HEK293 (cell line): ENCODE results near the gene MYH14.

ENCODE experiments used
- CTCF ChIA-PET: fragments of 350-600 bp; formaldehyde crosslinking; extraction: SDS; loops from one replicate; lab custom pipeline; 2021; ENCODE audit warnings: antibody characterized with exemption; lab: Yijun Ruan, JAX
- POLR2A ChIA-PET: fragments of 300-600 bp; formaldehyde crosslinking; extraction: SDS; loops from one replicate; lab custom pipeline; 2020; ENCODE audit warnings: antibody characterized with exemption, inconsistent platforms; lab: Yijun Ruan, JAX
- H3K27ac ChIP-seq: fragments of 200-500 bp; sonication (Bioruptor generic); 2 replicates; pipeline ENCODE4 v1.5.1; 2014; ENCODE audit warnings: low read depth, low read length, control low read depth, inconsistent platforms; ENCODE audit errors: extremely low read depth
- H3K36me3 ChIP-seq, 2 experiments: fragments of 200-500 bp in 1 of 2; sonication (Bioruptor generic) in 1 of 2; 1 replicate in 1 of 2; 2 replicates in 1 of 2; pipeline ENCODE4 v1.5.1; 2014 to 2017; ENCODE audit warnings: inconsistent platforms in 2 of 2, low read length in 2 of 2; ENCODE audit not compliant: control insufficient read depth in 2 of 2, insufficient read depth in 1 of 2
- H3K4me1 ChIP-seq: fragments of 200-500 bp; sonication (Bioruptor generic); 2 replicates; pipeline ENCODE4 v1.5.1; 2014; ENCODE audit warnings: mild to moderate bottlenecking, low read length, inconsistent platforms; ENCODE audit not compliant: control insufficient read depth, insufficient read depth
- H3K4me3 ChIP-seq: 2 replicates; pipeline ENCODE4 v1.5.1; 2011; ENCODE audit warnings: low read depth, mild to moderate bottlenecking, control low read depth, low read length, moderate library complexity
- H3K9me3 ChIP-seq: fragments of 200-500 bp; sonication (Bioruptor generic); 2 replicates; pipeline ENCODE4 v1.5.1; 2014; ENCODE audit warnings: low read depth, low read length, inconsistent platforms; ENCODE audit not compliant: control insufficient read depth, insufficient read depth
- EGR2 ChIP-seq: fragments of 450-650 bp; formaldehyde crosslinking; IDR thresholded peaks from 2 replicates; pipeline ENCODE4 v1.5.1; 2016; ENCODE audit warnings: low read depth, missing biosample characterization, missing genetic modification characterization
- GLI2 ChIP-seq: fragments of 450-650 bp; formaldehyde crosslinking; IDR thresholded peaks from 2 replicates; pipeline ENCODE4; 2017; ENCODE audit warnings: missing biosample characterization, missing genetic modification characterization, low read depth, borderline replicate concordance
- KLF10 ChIP-seq: fragments of 450-650 bp; IDR thresholded peaks from 2 replicates; pipeline ENCODE4 v1.5.1; 2018; ENCODE audit warnings: missing biosample characterization, mild to moderate bottlenecking, missing genetic modification characterization
- KLF17 ChIP-seq: fragments of 450-650 bp; formaldehyde crosslinking; IDR thresholded peaks from 2 replicates; pipeline ENCODE4 v1.5.1; 2016; ENCODE audit warnings: missing biosample characterization, missing genetic modification characterization
- KLF8 ChIP-seq: fragments of 450-650 bp; formaldehyde crosslinking; IDR thresholded peaks from 2 replicates; pipeline ENCODE4 v1.5.1; 2016; ENCODE audit warnings: missing biosample characterization, missing genetic modification characterization
- OVOL3 ChIP-seq: fragments of 450-650 bp; formaldehyde crosslinking; IDR thresholded peaks from 2 replicates; pipeline ENCODE4 v1.5.1; 2016; ENCODE audit warnings: missing biosample characterization, missing genetic modification characterization
- PRDM1 ChIP-seq: fragments of 450-650 bp; formaldehyde crosslinking; IDR thresholded peaks from 2 replicates; pipeline ENCODE4; 2016; ENCODE audit warnings: missing biosample characterization, missing genetic modification characterization
- RBAK ChIP-seq: fragments of 450-650 bp; formaldehyde crosslinking; IDR thresholded peaks from 2 replicates; pipeline ENCODE4 v1.5.1; 2016; ENCODE audit warnings: missing biosample characterization, missing genetic modification characterization
- SCRT2 ChIP-seq: fragments of 450-650 bp; formaldehyde crosslinking; IDR thresholded peaks from 2 replicates; pipeline ENCODE4 v1.5.1; 2016; ENCODE audit warnings: missing biosample characterization, missing genetic modification characterization
- SP2 ChIP-seq: fragments of 450-650 bp; formaldehyde crosslinking; IDR thresholded peaks from 2 replicates; pipeline ENCODE4 v1.5.1; 2016; ENCODE audit warnings: missing biosample characterization, missing genetic modification characterization
- ZBTB1 ChIP-seq: fragments of 450-650 bp; formaldehyde crosslinking; IDR thresholded peaks from 2 replicates; pipeline ENCODE4 v1.5.1; 2016; ENCODE audit warnings: missing biosample characterization, missing genetic modification characterization
- ZBTB21 ChIP-seq: fragments of 450-650 bp; formaldehyde crosslinking; IDR thresholded peaks from 2 replicates; pipeline ENCODE4 v1.5.1; 2017; ENCODE audit warnings: missing biosample characterization, missing genetic modification characterization
- ZEB2 ChIP-seq: fragments of 450-650 bp; formaldehyde crosslinking; IDR thresholded peaks from 2 replicates; pipeline ENCODE4 v1.5.1; 2016; ENCODE audit warnings: missing biosample characterization, missing genetic modification characterization
- ZFHX2 ChIP-seq: fragments of 450-650 bp; formaldehyde crosslinking; conservative IDR thresholded peaks from 2 replicates; pipeline ENCODE4 v1.5.1; 2016; ENCODE audit warnings: missing biosample characterization, missing genetic modification characterization
- ZNF132 ChIP-seq: fragments of 450-650 bp; formaldehyde crosslinking; IDR thresholded peaks from 2 replicates; pipeline ENCODE4 v1.5.1; 2017; ENCODE audit warnings: missing biosample characterization, missing genetic modification characterization, borderline replicate concordance
- ZNF133 ChIP-seq: fragments of 450-650 bp; formaldehyde crosslinking; IDR thresholded peaks from 2 replicates; pipeline ENCODE4 v1.5.1; 2016; ENCODE audit warnings: missing biosample characterization, missing genetic modification characterization
- ZNF274 ChIP-seq, 2 experiments: fragments of 200-500 bp in 1 of 2; fragments of 450-650 bp in 1 of 2; sonication (Bioruptor generic) in 1 of 2; formaldehyde crosslinking in 1 of 2; IDR thresholded peaks; 2 replicates each; pipeline versions ENCODE4 v1.5.1 to v1.6.1; 2014 to 2016; ENCODE audit warnings: borderline replicate concordance in 1 of 2, inconsistent platforms in 1 of 2, low read length in 1 of 2, missing biosample characterization in 1 of 2, missing genetic modification characterization in 1 of 2
- ZNF37A ChIP-seq: fragments of 450-650 bp; IDR thresholded peaks from 2 replicates; pipeline ENCODE4 v1.5.1; 2018; ENCODE audit warnings: missing biosample characterization, missing genetic modification characterization
- ZNF473 ChIP-seq: fragments of 450-650 bp; formaldehyde crosslinking; IDR thresholded peaks from 2 replicates; pipeline ENCODE4 v1.5.1; 2017; ENCODE audit warnings: missing biosample characterization, missing genetic modification characterization
- ZNF501 ChIP-seq: fragments of 450-650 bp; formaldehyde crosslinking; IDR thresholded peaks from 2 replicates; pipeline ENCODE4 v1.5.1; 2016; ENCODE audit warnings: missing biosample characterization, missing genetic modification characterization
- ZNF518A ChIP-seq: fragments of 450-650 bp; formaldehyde crosslinking; conservative IDR thresholded peaks from 2 replicates; pipeline ENCODE4 v1.5.1; 2016; ENCODE audit warnings: low read depth, missing biosample characterization, missing genetic modification characterization
- ZNF645 ChIP-seq: fragments of 450-650 bp; formaldehyde crosslinking; IDR thresholded peaks from 2 replicates; pipeline ENCODE4; 2016; ENCODE audit warnings: missing biosample characterization, missing genetic modification characterization
- ZNF76 ChIP-seq: fragments of 450-650 bp; formaldehyde crosslinking; IDR thresholded peaks from 2 replicates; pipeline ENCODE4; 2016; ENCODE audit warnings: low read depth, missing biosample characterization, missing genetic modification characterization, borderline replicate concordance
- TF ChIP-seq, protein P1 (sequence below): fragments of 450-650 bp; formaldehyde crosslinking; IDR thresholded peaks from 2 replicates; pipeline ENCODE4 v1.5.1; 2017; ENCODE audit warnings: missing biosample characterization, missing genetic modification characterization
- TF ChIP-seq, protein P2 (sequence below): fragments of 450-650 bp; formaldehyde crosslinking; IDR thresholded peaks from 2 replicates; pipeline ENCODE4 v1.5.1; 2017; ENCODE audit warnings: missing biosample characterization, missing genetic modification characterization
- TF ChIP-seq, protein P3 (sequence below): fragments of 450-650 bp; formaldehyde crosslinking; IDR thresholded peaks from 2 replicates; pipeline ENCODE4 v1.5.1; 2016; ENCODE audit warnings: missing biosample characterization, missing genetic modification characterization

Gene MYH14

DNA sequence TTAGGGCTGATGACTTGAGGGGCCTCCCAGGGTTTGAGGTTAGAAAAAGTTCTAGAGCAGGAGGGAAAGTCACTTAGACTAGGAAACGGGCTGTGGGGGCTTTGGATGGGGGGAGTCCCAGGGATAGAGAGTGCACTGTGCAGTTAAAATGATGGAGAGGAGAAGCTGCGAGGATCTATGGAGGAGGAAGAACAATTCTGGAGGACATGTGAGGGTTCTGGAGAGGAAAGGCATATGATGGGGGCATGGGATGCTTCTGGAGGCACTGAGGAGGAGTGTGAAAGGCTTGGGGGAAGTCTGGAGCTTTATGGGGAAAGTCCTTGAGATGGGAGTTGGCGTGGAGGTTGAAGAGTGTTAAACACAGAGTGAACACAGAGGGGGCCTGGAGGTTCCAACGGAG lies 123.6 kb downstream of the MYH14 start (continued):
- TF ChIP-seq ZNF645: no peak
- peak; percentile 17; the same call in 1 of the 2 replicates for TF ChIP-seq EGR2 (tag by site-specific recombination)
- TF ChIP-seq OVOL3: no peak
- TF ChIP-seq, protein P1, sequence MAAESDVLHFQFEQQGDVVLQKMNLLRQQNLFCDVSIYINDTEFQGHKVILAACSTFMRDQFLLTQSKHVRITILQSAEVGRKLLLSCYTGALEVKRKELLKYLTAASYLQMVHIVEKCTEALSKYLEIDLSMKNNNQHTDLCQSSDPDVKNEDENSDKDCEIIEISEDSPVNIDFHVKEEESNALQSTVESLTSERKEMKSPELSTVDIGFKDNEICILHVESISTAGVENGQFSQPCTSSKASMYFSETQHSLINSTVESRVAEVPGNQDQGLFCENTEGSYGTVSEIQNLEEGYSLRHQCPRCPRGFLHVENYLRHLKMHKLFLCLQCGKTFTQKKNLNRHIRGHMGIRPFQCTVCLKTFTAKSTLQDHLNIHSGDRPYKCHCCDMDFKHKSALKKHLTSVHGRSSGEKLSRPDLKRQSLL (tag by site-specific recombination): no peak
- no peak for TF ChIP-seq ZBTB1
- no peak for TF ChIP-seq ZBTB21 (tag by site-specific recombination)
- TF ChIP-seq PRDM1 (tag by site-specific recombination): peak; percentile 86
- TF ChIP-seq, protein P2, sequence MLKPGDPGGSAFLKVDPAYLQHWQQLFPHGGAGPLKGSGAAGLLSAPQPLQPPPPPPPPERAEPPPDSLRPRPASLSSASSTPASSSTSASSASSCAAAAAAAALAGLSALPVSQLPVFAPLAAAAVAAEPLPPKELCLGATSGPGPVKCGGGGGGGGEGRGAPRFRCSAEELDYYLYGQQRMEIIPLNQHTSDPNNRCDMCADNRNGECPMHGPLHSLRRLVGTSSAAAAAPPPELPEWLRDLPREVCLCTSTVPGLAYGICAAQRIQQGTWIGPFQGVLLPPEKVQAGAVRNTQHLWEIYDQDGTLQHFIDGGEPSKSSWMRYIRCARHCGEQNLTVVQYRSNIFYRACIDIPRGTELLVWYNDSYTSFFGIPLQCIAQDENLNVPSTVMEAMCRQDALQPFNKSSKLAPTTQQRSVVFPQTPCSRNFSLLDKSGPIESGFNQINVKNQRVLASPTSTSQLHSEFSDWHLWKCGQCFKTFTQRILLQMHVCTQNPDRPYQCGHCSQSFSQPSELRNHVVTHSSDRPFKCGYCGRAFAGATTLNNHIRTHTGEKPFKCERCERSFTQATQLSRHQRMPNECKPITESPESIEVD (tag by site-specific recombination): no peak
- no peak for TF ChIP-seq ZNF473 (tag by site-specific recombination)
- no peak for TF ChIP-seq KLF8 (tag by site-specific recombination)
- TF ChIP-seq ZNF133 (tag by site-specific recombination): no peak
- no peak for TF ChIP-seq ZNF274 (IDR thresholded peaks at IDR 0.05; ENCODE audit: low read length)
- no peak for TF ChIP-seq ZNF274 (tag by site-specific recombination; IDR thresholded peaks at IDR 0.05; ENCODE audit: borderline replicate concordance)
- no peak for TF ChIP-seq GLI2 (tag by site-specific recombination)
- no peak for TF ChIP-seq ZNF518A (tag by site-specific recombination)
- TF ChIP-seq KLF17 (tag by site-specific recombination): no peak

GRCh38 chr19:50327461-50328223 lies 124.2 kb downstream of the MYH14 start:
- TF ChIP-seq ZNF37A: no peak
- no peak for TF ChIP-seq ZNF132 (tag by site-specific recombination)
- TF ChIP-seq ZBTB21 (tag by site-specific recombination): no peak
- TF ChIP-seq SCRT2 (tag by site-specific recombination): no peak
- TF ChIP-seq SP2: no peak
- no peak for TF ChIP-seq RBAK (tag by site-specific recombination)
- TF ChIP-seq KLF10: no peak
- TF ChIP-seq, protein P3, sequence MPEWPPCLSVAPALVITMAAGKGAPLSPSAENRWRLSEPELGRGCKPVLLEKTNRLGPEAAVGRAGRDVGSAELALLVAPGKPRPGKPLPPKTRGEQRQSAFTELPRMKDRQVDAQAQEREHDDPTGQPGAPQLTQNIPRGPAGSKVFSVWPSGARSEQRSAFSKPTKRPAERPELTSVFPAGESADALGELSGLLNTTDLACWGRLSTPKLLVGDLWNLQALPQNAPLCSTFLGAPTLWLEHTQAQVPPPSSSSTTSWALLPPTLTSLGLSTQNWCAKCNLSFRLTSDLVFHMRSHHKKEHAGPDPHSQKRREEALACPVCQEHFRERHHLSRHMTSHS (tag by site-specific recombination): no peak
- TF ChIP-seq ZEB2 (tag by site-specific recombination): no peak
- no peak for TF ChIP-seq ZFHX2
- TF ChIP-seq ZNF501: no peak
- no peak for TF ChIP-seq ZNF76 (tag by site-specific recombination)
- Histone ChIP-seq H3K4me3 (no peak overlapping the region), H3K9me3 (no peaks in the 10 kb centered on the region), H3K4me1 (peaks cover 13% of the 10 kb centered on the region), H3K36me3 (peaks cover 0 to 6% of the 10 kb centered on the region in 2 experiments; a peak in 1 of 3 replicates), H3K27ac (no peak overlapping the region)
- ChIA-PET POLR2A (interaction anchor here (1.9 to 2.7 kb wide), 2 partner anchors 12 to 124 kb away, joined by 7 to 9 read pairs; partner anchors contain the start of gene MYH14), CTCF (interaction anchor here (0.7 to 1.8 kb wide), 9 partner anchors 11 to 211 kb away, joined by 3 to 11 read pairs (median 4); no protein-coding TSS in a partner anchor)
